HEK293 (cell line): Measurements from ENCODE around the gene CHRM5.

ENCODE experiments used
- CTCF ChIA-PET: fragments of 350-600 bp; formaldehyde crosslinking; extraction: SDS; loops from one replicate; lab custom pipeline; 2021; ENCODE audit warnings: antibody characterized with exemption; lab: Yijun Ruan, JAX
- POLR2A ChIA-PET: fragments of 300-600 bp; formaldehyde crosslinking; extraction: SDS; loops from one replicate; lab custom pipeline; 2020; ENCODE audit warnings: antibody characterized with exemption, inconsistent platforms; lab: Yijun Ruan, JAX
- H3K27ac ChIP-seq: fragments of 200-500 bp; sonication (Bioruptor generic); 2 replicates; pipeline ENCODE4 v1.5.1; 2014; ENCODE audit warnings: low read depth, low read length, control low read depth, inconsistent platforms; ENCODE audit errors: extremely low read depth
- H3K36me3 ChIP-seq, 2 experiments: fragments of 200-500 bp in 1 of 2; sonication (Bioruptor generic) in 1 of 2; 1 replicate in 1 of 2; 2 replicates in 1 of 2; pipeline ENCODE4 v1.5.1; 2014 to 2017; ENCODE audit warnings: inconsistent platforms in 2 of 2, low read length in 2 of 2; ENCODE audit not compliant: control insufficient read depth in 2 of 2, insufficient read depth in 1 of 2
- H3K4me1 ChIP-seq: fragments of 200-500 bp; sonication (Bioruptor generic); 2 replicates; pipeline ENCODE4 v1.5.1; 2014; ENCODE audit warnings: mild to moderate bottlenecking, low read length, inconsistent platforms; ENCODE audit not compliant: control insufficient read depth, insufficient read depth
- H3K4me3 ChIP-seq: 2 replicates; pipeline ENCODE4 v1.5.1; 2011; ENCODE audit warnings: low read depth, mild to moderate bottlenecking, control low read depth, low read length, moderate library complexity
- H3K9me3 ChIP-seq: fragments of 200-500 bp; sonication (Bioruptor generic); 2 replicates; pipeline ENCODE4 v1.5.1; 2014; ENCODE audit warnings: low read depth, low read length, inconsistent platforms; ENCODE audit not compliant: control insufficient read depth, insufficient read depth
- AEBP2 ChIP-seq: fragments of 450-650 bp; formaldehyde crosslinking; IDR thresholded peaks from 2 replicates; pipeline ENCODE4 v1.5.1; 2016; ENCODE audit warnings: missing biosample characterization, missing genetic modification characterization, borderline replicate concordance
- GFI1B ChIP-seq: fragments of 450-650 bp; formaldehyde crosslinking; IDR thresholded peaks from 2 replicates; pipeline ENCODE4 v1.5.1; 2016; ENCODE audit warnings: missing biosample characterization, missing genetic modification characterization
- ZBTB20 ChIP-seq: fragments of 450-650 bp; formaldehyde crosslinking; IDR thresholded peaks from 2 replicates; pipeline ENCODE4 v1.5.1; 2016; ENCODE audit warnings: missing biosample characterization, missing genetic modification characterization
- ZFHX2 ChIP-seq: fragments of 450-650 bp; formaldehyde crosslinking; conservative IDR thresholded peaks from 2 replicates; pipeline ENCODE4 v1.5.1; 2016; ENCODE audit warnings: missing biosample characterization, missing genetic modification characterization
- ZNF114 ChIP-seq: fragments of 450-650 bp; formaldehyde crosslinking; IDR thresholded peaks from 2 replicates; pipeline ENCODE4 v1.5.0; 2017; ENCODE audit warnings: missing biosample characterization, missing genetic modification characterization
- ZNF148 ChIP-seq: fragments of 450-650 bp; formaldehyde crosslinking; IDR thresholded peaks from 2 replicates; pipeline ENCODE4 v1.5.0; 2017; ENCODE audit warnings: missing biosample characterization, missing genetic modification characterization, borderline replicate concordance
- ZNF19 ChIP-seq: fragments of 450-650 bp; formaldehyde crosslinking; IDR thresholded peaks from 2 replicates; pipeline ENCODE4; 2016; ENCODE audit warnings: missing biosample characterization, missing genetic modification characterization, low read depth
- ZNF23 ChIP-seq: fragments of 450-650 bp; formaldehyde crosslinking; IDR thresholded peaks from 2 replicates; pipeline ENCODE4 v1.5.1; 2016; ENCODE audit warnings: missing biosample characterization, missing genetic modification characterization, borderline replicate concordance
- ZNF324 ChIP-seq: fragments of 450-650 bp; formaldehyde crosslinking; IDR thresholded peaks from 2 replicates; pipeline ENCODE4 v1.5.1; 2016; ENCODE audit warnings: missing biosample characterization, missing genetic modification characterization
- ZNF350 ChIP-seq: fragments of 450-650 bp; formaldehyde crosslinking; IDR thresholded peaks from 2 replicates; pipeline ENCODE4 v1.5.0; 2017; ENCODE audit warnings: missing biosample characterization, mild to moderate bottlenecking, missing genetic modification characterization
- ZNF391 ChIP-seq: fragments of 450-650 bp; formaldehyde crosslinking; IDR thresholded peaks from 2 replicates; pipeline ENCODE4 v1.5.1; 2016; ENCODE audit warnings: low read depth, missing biosample characterization, missing genetic modification characterization, borderline replicate concordance
- ZNF488 ChIP-seq: fragments of 450-650 bp; formaldehyde crosslinking; IDR thresholded peaks from 2 replicates; pipeline ENCODE4 v1.5.1; 2016; ENCODE audit warnings: missing biosample characterization, missing genetic modification characterization
- ZNF521 ChIP-seq: fragments of 450-650 bp; formaldehyde crosslinking; IDR thresholded peaks from 2 replicates; pipeline ENCODE4 v1.5.1; 2017; ENCODE audit warnings: missing biosample characterization, mild to moderate bottlenecking, missing genetic modification characterization
- ZNF548 ChIP-seq: fragments of 450-650 bp; formaldehyde crosslinking; IDR thresholded peaks from 2 replicates; pipeline ENCODE4 v1.5.1; 2016; ENCODE audit warnings: missing biosample characterization, missing genetic modification characterization
- ZNF560 ChIP-seq: fragments of 450-650 bp; formaldehyde crosslinking; IDR thresholded peaks from 2 replicates; pipeline ENCODE4 v1.5.1; 2017; ENCODE audit warnings: missing biosample characterization, missing genetic modification characterization, borderline replicate concordance
- ZNF623 ChIP-seq: fragments of 450-650 bp; formaldehyde crosslinking; IDR thresholded peaks from 2 replicates; pipeline ENCODE4 v1.5.1; 2016; ENCODE audit warnings: missing biosample characterization, missing genetic modification characterization
- ZNF624 ChIP-seq: fragments of 450-650 bp; formaldehyde crosslinking; IDR thresholded peaks from 2 replicates; pipeline ENCODE4 v1.5.1; 2017; ENCODE audit warnings: missing biosample characterization, missing genetic modification characterization
- ZNF626 ChIP-seq: fragments of 450-650 bp; sonication (Bioruptor Pico); formaldehyde crosslinking; IDR thresholded peaks from 2 replicates; pipeline ENCODE4 v1.5.1; 2018; ENCODE audit warnings: missing biosample characterization, missing genetic modification characterization, inconsistent platforms
- ZNF677 ChIP-seq: fragments of 450-650 bp; IDR thresholded peaks from 2 replicates; pipeline ENCODE4 v1.5.0; 2018; ENCODE audit warnings: missing biosample characterization, mild to moderate bottlenecking, missing genetic modification characterization, moderate library complexity
- ZNF776 ChIP-seq: fragments of 450-650 bp; formaldehyde crosslinking; IDR thresholded peaks from 2 replicates; pipeline ENCODE4 v1.5.0; 2017; ENCODE audit warnings: missing biosample characterization, missing genetic modification characterization, borderline replicate concordance
- ZNF792 ChIP-seq: fragments of 450-650 bp; formaldehyde crosslinking; IDR thresholded peaks from 2 replicates; pipeline ENCODE4 v1.5.1; 2016; ENCODE audit warnings: missing biosample characterization, missing genetic modification characterization
- ZSCAN23 ChIP-seq: fragments of 450-650 bp; formaldehyde crosslinking; IDR thresholded peaks from 2 replicates; pipeline ENCODE4 v1.5.1; 2016; ENCODE audit warnings: missing biosample characterization, missing genetic modification characterization
- TF ChIP-seq, protein P1 (sequence below): fragments of 450-650 bp; formaldehyde crosslinking; IDR thresholded peaks from 2 replicates; pipeline ENCODE4 v1.5.1; 2017; ENCODE audit warnings: missing biosample characterization, missing genetic modification characterization
- TF ChIP-seq, protein P2 (sequence below): fragments of 450-650 bp; formaldehyde crosslinking; IDR thresholded peaks from 2 replicates; pipeline ENCODE4 v1.5.1; 2016; ENCODE audit warnings: missing biosample characterization, missing genetic modification characterization

Gene CHRM5

GRCh38 chr15:34031987-34032760, 63.9 kb downstream of the CHRM5 start:
- CTCF ChIA-PET, result no interaction called here
- Histone ChIP-seq H3K4me1 (no peaks in the 10 kb centered on the region; the same call in 1 of the 2 replicates), H3K36me3 (no peaks in the 10 kb centered on the region)
- no peak for TF ChIP-seq AEBP2 (tag by site-specific recombination)
- TF ChIP-seq ZNF792 (tag by site-specific recombination), result no peak
- no peak for TF ChIP-seq ZNF776
- no peak for TF ChIP-seq ZBTB20 (tag by site-specific recombination)
- TF ChIP-seq ZNF23 (tag by site-specific recombination), result no peak
- no peak for TF ChIP-seq ZSCAN23 (tag by site-specific recombination)
- no peak for TF ChIP-seq GFI1B (tag by site-specific recombination)
- TF ChIP-seq, all 188 proteins: peak for 0
- no peaks in the 10 kb centered on the region for H3K9me3 ChIP-seq
- no peak overlapping the region for H3K27ac ChIP-seq
- H3K4me3 ChIP-seq, result no peak overlapping the region
- POLR2A ChIA-PET, result no interaction called here

- H3K4me1 ChIP-seq, result peaks cover 3% of the 10 kb centered on the region
- H3K36me3 ChIP-seq, result no peaks in the 10 kb centered on the region
- no peaks in the 10 kb centered on the region for H3K9me3 ChIP-seq
- peak overlapping the region; percentile 73 for H3K4me3 ChIP-seq
- peak overlapping the region; percentile 97 for H3K27ac ChIP-seq
- ChIA-PET CTCF (no interaction called here), POLR2A (interaction anchor here (1.1 kb wide), 1 partner anchor 64 kb away, joined by 3 read pairs; the partner anchor contains the start of genes EMC7 and PGBD4)
- TF ChIP-seq ZNF350 (no peak), ZNF623 (tag by site-specific recombination) (no peak), ZBTB20 (tag by site-specific recombination) (no peak), ZFHX2 (no peak), ZNF19 (tag by site-specific recombination) (no peak), ZNF324 (tag by site-specific recombination) (0 out of 2 replicates have a peak, but pooled peaks have one; percentile 38), ZNF114 (tag by site-specific recombination) (no peak), ZNF148 (tag by site-specific recombination) (no peak), ZNF624 (tag by site-specific recombination) (no peak), ZNF391 (tag by site-specific recombination) (no peak), ZNF677 (tag by site-specific recombination) (no peak), ZNF560 (no peak), ZNF548 (tag by site-specific recombination) (no peak), ZNF488 (tag by site-specific recombination) (no peak), ZNF626 (no peak), ZNF521 (tag by site-specific recombination) (no peak), ZNF776 (no peak)
- TF ChIP-seq, protein P1, sequence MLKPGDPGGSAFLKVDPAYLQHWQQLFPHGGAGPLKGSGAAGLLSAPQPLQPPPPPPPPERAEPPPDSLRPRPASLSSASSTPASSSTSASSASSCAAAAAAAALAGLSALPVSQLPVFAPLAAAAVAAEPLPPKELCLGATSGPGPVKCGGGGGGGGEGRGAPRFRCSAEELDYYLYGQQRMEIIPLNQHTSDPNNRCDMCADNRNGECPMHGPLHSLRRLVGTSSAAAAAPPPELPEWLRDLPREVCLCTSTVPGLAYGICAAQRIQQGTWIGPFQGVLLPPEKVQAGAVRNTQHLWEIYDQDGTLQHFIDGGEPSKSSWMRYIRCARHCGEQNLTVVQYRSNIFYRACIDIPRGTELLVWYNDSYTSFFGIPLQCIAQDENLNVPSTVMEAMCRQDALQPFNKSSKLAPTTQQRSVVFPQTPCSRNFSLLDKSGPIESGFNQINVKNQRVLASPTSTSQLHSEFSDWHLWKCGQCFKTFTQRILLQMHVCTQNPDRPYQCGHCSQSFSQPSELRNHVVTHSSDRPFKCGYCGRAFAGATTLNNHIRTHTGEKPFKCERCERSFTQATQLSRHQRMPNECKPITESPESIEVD, result no peak
- TF ChIP-seq, protein P2, sequence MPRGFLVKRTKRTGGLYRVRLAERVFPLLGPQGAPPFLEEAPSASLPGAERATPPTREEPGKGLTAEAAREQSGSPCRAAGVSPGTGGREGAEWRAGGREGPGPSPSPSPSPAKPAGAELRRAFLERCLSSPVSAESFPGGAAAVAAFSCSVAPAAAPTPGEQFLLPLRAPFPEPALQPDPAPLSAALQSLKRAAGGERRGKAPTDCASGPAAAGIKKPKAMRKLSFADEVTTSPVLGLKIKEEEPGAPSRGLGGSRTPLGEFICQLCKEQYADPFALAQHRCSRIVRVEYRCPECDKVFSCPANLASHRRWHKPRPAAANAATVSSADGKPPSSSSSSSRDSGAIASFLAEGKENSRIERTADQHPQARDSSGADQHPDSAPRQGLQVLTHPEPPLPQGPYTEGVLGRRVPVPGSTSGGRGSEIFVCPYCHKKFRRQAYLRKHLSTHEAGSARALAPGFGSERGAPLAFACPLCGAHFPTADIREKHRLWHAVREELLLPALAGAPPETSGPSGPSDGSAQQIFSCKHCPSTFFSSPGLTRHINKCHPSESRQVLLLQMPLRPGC (tag by site-specific recombination), result no peak
Observed at GRCh38 chr15:34038023-34038870, 70.0 kb downstream of the CHRM5 start.
